Measurements from ENCODE around the gene TTLL4.

The TTLL4 gene

DNA sequence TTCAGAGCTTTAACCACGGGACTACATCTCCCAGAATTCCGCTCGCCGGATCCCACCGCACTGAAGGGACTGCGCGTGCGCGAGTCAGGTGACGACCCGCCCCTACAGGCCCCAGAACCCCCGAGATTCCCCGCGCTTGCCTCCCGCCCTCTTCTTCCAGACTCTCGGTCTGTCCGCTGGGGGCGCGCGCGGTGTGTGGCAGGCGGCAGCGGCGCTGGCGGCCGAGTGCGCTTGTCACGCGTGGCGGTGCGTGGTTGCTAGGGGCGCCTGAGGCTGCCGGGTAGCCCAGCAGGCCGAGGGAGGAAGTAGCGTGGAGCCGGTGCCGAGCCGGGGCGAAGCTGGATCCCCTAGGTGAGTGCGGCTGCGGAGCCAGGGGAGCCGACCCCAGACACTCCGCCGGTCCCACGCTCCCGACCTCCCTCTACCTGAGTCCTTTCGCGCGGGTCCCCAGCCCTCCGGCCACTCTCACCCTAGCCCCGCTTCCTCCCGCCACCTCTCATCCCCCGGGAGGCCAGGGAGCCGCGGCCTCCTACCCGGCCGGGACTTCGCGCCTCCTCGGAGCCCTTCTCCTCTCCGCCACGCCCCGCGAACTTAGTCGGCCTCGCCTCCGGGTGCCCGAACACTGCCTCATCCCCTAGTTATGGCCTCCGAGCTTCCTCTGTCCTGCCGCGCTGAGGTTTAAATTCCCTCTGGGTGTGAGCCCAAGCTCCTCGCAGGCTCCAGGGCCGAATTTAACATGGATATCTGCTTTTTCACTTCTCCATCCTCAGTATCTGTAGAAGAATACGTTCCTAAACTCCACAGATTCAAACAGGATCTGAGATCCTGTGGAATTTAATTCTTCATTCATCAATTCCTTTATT is at the start of gene TTLL4:
Gene TTLL4 (plus strand): TSS at position 149 of the 863 bp plus-strand sequence. CDS start 26,842 bp downstream, outside the sequence.
- ATAC-seq (peak; percentile 98), DNase-seq (peak; percentile 99)

GRCh38 chr2:218662377-218662776 is 48.3 kb upstream of the TTLL4 start:
- DNase-seq: no peak
- no peak for ATAC-seq

GRCh38 chr2:218662827-218663226 is 47.8 kb upstream of the TTLL4 start:
- DNase-seq (no peak), ATAC-seq (no peak)

- no peak for DNase-seq
- no peak for ATAC-seq
These were observed 46.7 kb upstream of the TTLL4 start for GRCh38 chr2:218663901-218664300.

DNA sequence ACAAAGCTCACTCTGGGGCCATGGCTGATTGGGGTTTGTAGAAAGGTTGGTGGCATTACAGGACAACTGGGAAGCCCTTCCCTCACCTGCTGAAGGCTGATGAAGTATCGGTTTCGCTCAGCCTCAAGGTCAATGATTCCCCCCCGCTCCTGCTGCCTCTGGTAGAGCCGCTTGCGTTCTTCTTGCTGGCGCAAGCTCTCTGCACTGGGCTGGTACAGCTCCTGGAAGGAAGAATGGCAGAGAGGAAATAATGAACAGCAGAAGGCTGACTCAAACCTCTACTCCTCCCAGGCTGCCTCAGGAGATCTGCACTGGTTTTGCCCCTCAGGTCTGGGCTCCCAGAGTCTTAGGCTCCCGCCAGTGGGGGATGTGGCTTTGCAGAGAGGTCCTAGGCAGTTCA is 46.0 kb upstream of the TTLL4 start:
- DNase-seq: no peak
- no peak for ATAC-seq

GRCh38 chr2:218671097-218671653 is 39.5 kb upstream of the TTLL4 start:
- ATAC-seq (peak; percentile 6), DNase-seq (no peak)

- peak; percentile 86 for DNase-seq
- peak; percentile 96 for ATAC-seq
These were observed 38.7 kb upstream of the TTLL4 start, which contains the start of the genes RNF25 and STK36 for GRCh38 chr2:218671654-218672566. Gene RNF25 (minus strand): TSS chr2:218672002. CDS start chr2:218671970, 32 bp downstream. Gene STK36 (plus strand): TSS chr2:218672086. CDS start chr2:218672830, 744 bp downstream.

GRCh38 chr2:218679119-218679518 is 31.5 kb upstream of the TTLL4 start:
- DNase-seq (no peak), ATAC-seq (no peak)

GRCh38 chr2:218680061-218680460 is 30.6 kb upstream of the TTLL4 start:
- DNase-seq (no peak), ATAC-seq (no peak)

- DNase-seq: peak; percentile 16
- peak; percentile 89 for ATAC-seq
These were observed 23.1 kb upstream of the TTLL4 start for GRCh38 chr2:218687400-218688060.

GRCh38 chr2:218691234-218691633 is 19.4 kb upstream of the TTLL4 start:
- ATAC-seq: no peak
- DNase-seq: no peak

- ATAC-seq: no peak
- DNase-seq: no peak
These were observed 16.1 kb upstream of the TTLL4 start for GRCh38 chr2:218694405-218695145.

DNA sequence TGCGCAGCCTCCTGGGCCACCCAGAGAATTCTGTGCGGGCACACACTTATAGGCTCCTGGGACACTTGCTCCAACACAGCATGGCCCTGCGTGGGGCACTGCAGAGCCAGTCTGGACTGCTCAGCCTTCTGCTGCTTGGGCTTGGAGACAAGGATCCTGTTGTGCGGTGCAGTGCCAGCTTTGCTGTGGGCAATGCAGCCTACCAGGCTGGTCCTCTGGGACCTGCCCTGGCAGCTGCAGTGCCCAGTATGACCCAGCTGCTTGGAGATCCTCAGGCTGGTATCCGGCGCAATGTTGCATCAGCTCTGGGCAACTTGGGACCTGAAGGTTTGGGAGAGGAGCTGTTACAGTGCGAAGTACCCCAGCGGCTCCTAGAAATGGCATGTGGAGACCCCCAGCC is 11.8 kb upstream of the TTLL4 start:
- ATAC-seq (no peak), DNase-seq (no peak)

DNA sequence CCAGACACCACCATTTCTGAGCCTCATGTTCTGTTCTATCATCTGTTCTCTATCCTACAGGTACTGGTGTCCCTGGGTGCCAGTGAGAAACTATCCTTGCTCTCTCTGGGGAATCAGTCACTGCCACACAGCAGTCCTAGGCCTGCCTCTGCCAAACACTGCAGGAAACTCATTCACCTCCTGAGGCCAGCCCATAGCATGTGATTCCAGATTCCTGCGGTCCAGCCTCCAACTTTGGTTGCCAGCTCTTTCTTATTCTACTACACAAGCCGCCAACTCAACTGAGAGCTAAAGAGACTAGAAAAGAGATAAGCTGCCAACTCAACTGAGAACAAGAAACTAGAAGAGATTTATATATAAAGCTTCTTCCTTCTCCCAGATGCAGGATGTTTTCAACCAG is 8.8 kb upstream of the TTLL4 start:
- no peak for ATAC-seq
- DNase-seq: no peak

DNA sequence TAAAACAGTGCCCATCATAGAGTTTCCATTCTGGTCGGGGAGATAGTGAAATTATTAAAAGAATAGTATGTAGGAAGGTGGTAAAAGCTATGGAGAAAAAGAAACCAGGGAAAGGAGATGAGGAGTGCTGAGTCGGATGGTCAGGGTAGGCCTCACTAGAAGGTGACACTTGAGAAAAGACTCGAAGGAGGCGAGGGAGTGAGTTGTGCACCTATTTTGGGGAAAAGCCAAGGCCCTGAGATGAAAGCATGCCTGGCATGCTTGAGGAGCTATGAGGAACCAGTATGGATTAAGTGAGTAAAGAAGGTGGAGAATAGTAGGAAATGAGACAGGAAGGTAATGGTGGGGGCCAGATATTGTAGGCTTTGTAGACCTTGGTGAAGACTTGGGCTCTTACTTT is 7.3 kb upstream of the TTLL4 start:
- ATAC-seq (no peak), DNase-seq (no peak)

GRCh38 chr2:218708086-218708485 is 2.5 kb upstream of the TTLL4 start:
- DNase-seq: no peak
- ATAC-seq: no peak

DNA sequence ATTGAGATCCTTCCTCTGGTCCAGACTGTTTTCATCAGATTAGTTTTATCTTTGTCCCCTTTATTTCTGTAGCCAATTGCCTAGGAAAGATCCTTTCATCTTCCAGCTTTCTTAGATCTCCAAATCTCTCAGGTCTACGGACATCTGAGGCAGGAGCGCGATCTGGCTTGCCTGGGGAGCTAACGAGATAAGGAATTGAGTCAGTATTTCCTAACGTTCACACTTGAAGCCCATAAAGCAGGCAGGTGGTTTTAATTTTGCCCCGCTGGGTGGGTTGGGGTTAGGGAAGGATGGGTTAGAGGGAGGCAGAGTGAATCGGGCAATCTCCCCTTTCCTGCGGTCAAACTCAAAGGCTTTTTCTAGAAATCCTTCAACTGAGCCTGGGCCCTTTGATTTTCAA is 727 bp upstream of the TTLL4 start:
- no peak for DNase-seq
- no peak for ATAC-seq

DNA sequence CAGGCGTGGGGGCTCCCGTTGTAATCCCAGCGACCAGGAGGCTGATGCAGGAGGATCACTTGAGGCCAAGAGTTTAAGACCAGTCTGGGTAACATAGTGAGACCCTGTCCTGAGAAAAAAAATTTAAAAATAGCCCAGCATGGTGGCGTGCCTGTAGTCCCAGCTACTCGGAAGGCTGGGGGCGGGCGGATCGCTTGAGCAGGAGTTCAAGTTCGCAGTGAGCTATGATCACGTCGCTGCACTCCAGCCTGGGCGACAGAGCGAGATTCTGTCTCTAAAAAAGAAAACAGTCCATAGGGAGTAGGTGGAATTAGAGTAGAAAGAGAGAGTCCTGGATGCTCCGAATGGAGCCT is 325 bp upstream of the TTLL4 start:
- no peak for ATAC-seq
- DNase-seq: no peak

DNA sequence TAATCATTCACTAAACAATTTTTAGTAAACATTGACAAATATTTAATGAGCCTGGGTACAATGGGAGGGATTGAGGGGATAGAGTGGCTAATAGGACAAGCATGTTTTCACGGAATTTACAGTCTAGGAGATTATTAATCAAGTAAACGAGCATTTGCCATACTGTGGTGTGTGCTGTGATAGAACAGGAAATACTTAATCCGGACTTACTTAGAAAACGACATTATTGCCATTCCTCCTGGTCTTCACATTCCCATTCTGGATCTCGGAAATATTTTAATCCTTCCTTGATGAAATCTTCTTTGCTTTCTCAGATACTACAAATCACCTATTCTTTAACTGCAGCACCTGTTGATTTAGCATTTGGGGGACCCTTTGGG is 905 bp downstream of the TTLL4 start:
- DNase-seq: no peak

DNA sequence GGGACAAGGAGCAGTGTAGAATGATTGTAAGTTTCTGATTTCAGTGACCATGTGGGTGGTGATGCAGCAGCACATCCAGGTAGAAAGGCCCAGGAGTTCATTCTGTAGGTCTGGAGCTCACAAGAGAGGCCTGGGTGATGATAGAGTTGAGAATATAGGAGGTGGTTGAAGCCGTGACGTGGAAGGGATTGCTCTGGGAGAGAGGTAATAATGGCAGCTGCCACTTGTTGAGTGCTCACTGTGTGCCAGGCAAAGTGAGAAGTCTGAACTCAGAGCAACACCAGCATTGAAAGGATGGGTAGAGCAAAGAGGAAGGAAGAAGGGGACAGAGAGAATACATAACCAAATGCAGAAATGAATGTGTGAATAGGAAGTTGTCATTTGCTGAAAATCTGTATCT is 3.3 kb downstream of the TTLL4 start:
- DNase-seq: no peak
- ATAC-seq: no peak

More for the DNA sequence above, 905 bp downstream of the TTLL4 start:
- ATAC-seq: no peak

DNA sequence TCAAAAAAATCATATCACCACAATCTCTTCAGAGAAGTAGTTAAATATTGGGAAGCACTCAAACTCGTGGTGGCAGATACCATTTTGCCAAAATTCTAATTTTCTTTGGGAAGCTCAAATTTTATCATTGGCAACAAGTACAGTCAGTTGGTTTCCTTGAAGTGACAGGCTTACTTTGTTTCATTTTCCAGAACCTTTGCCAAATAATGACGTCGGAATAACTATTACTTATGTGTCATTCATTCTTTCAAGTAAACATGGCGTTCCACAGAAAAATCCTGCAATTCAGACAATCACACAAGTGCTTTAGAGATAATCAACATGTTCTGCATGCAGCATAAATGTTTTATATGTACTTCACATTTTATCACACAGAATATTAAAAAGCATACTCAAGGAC is 5.4 kb downstream of the TTLL4 start:
- ATAC-seq: no peak
- no peak for DNase-seq

Measured in stimulated activated naive CD8-positive, alpha-beta T cell treated with anti-CD3 and anti-CD28 coated beads, Interleukin-15, Interleukin-2, amounts not matched to agents 100 U/mL and 50 U/mL, for 24 hours (primary cell).